ENCODE measurements around the gene MBTD1.
"Not testable (repeated sequence)": the region's sequence is repeated elsewhere in the genome, so short reads cannot be mapped to it uniquely, and the experiment has no call there.

Gene MBTD1

DNA sequence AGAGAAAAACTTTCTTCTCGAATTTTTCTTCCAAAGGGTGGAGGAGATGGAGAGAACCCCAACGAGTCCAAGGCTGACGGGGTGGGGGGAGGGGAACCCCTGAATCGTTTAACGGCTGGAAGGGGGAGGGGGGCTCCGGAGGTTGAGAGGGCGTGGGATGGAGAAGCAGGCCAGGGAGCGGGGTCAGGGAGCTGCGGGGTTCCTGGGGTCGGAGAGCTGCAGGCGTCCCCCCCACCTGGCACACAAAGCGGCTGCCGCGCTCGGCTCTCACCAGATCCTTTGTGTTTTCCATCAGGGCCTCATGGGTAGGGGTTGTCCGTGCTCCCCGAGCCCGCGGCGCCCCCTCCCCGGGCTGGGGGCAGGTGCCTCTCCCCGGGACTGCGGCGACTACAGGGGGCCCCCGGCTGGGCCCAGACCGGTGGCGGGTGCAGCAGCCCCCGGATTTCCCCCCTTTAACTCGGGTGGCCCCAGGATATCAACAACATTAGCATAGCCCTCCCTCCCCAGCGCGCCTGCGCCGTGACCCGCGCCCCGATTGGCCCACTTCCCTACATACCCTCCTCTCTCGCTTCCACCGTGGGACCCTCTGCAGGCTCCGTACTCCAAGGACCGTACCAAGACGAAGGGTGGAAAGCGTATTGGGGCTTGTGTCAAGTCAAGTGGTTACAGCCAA lies at the start of gene MBTD1:
Gene MBTD1, minus strand, starts transcription at position 486 of the 673 bp plus-strand sequence. CDS start 34,888 bp downstream, outside the sequence.
- DNase-seq: peak; percentile 87 to 92 (median 89)

DNA sequence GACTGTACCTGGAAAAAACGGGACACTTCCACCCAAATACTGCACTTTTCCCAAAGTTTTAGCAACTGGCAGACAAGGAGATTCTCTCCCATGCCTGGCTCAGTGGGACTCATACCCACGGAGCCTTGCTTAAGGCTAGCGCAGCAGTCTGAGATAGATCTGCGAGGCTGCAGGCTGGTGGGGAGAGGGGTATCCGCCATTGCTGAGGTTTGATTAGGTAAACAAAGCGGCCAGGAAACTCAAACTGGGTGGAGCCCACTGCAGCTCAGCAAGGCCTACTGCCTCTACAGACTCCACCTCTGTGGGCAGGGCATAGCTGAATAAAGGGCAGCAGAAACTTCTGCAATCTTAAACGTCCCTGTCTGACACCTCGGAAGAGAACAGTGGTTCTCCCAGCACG lies 45.3 kb upstream of the MBTD1 start:
- no peak for DNase-seq

DNA sequence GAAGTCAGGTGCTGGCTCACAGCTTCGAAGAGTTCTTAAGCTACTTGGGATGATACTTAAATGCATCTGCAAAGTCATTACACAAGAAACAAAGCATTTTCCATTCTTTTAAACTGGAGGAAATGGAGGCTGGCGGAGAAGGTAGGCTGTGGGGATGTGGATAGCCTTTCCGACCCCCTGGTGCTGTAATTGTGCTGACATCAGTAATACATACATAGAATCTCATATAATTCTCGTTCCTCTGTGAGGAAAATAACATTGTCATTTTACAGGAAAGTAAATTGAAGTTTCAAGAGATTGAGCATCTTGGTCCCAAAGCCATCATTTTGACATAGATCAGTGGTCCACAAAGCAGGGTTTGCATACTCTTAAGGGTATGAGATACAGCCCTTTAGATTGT lies 40.0 kb upstream of the MBTD1 start:
- no peak for DNase-seq

DNA sequence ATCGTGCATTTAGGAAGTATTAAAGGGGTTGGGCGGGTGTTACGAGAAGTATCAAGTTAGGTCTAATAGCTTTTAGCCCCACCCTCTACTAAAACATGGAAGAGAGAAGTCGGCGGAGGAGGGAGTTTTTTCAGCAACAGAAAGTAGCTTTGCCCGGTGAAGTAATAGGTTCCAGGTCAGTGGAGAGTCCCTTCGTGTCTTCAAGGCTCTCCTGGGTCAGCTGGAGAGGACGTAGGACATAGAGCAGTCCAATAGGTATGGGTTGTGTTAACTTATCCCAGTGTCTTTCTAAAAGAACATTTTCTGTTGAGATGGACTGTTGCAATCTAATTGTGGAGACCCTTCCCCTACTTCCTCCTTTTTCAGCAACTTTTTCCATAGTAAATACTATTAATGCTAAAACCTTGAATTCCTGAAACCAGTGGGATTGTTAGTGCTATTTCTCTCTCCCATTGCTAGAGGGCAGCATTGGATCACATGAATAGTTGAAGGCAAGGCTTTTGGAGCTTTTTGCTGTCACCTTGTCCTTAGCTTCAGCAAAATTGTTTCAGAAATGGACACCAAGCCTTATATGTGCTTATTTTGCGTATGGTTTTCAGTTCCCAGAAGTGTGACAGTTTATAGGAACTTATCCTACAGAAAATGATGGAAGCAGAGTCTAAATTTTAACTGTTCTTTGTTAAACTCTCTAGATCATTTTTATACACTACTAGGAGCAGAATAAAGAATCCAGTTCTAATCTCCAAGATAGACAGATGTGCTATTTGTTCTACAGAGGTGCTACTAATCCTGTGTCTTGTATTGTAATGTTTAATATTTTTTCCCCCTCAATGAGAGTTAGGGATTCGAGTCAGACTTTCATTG lies 38.9 kb upstream of the MBTD1 start:
- DNase-seq: no peak

DNA sequence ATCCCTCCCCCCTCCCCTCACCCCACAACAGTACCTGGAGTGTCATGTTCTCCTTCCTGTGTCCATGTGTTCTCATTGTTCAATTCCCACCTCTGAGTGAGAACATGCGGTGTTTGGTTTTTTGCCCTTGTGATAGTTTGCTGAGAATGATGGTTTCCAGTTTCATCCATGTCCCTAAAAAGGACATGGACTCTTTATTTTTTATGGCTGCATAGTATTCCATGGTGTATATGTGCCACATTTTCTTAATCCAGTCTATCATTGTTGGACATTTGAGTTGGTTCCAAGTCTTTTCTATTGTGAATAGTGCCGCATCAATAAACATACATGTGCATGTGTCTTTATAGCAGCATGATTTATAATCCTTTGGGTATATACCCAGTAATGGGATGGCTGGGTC lies 34.5 kb upstream of the MBTD1 start:
- DNase-seq: not testable (repeated sequence)

GRCh38 chr17:51289696-51290111 lies 29.9 kb upstream of the MBTD1 start:
- no peak for DNase-seq

DNA sequence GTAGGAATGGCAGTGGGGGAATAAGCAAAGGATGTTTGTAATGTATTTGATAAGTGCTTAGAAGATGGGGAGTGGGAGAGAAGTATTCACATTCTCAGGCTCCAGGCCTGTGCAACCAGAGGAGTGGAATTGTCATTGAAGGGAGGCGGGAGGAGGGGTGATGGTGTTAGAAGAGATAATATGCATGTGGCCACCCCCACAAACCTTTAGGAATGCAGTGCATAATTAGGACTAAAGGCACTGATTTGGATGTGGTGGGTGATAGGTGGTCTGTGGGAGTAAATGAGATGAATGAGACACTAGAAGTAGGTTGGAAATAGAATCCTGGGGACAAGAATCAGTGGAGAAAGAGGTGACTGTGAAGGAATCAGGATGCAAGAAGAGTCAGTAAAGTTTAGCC lies 27.6 kb upstream of the MBTD1 start:
- no peak for DNase-seq

- DNase-seq: no peak
Measured at GRCh38 chr17:51279183-51279582, 19.3 kb upstream of the MBTD1 start.

DNA sequence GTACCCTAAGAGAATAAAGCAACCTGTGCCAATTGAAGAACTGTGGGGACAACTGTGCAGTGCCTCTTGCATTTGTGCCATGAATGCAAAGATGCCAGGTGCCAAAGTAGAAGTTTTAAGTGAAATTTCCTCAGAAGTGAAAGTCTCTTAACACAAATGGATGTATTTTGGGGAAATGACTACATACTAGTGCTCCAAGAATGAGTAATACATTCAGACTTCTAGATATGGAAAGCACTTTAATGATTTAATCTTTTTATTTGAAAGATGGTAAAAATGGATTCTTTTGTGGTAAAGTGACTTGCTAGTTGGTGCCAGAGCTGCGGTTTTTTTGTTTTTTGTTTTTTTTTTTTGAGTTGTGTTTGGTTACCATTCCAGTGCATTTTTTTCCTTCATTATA lies 15.5 kb upstream of the MBTD1 start:
- no peak for DNase-seq

DNA sequence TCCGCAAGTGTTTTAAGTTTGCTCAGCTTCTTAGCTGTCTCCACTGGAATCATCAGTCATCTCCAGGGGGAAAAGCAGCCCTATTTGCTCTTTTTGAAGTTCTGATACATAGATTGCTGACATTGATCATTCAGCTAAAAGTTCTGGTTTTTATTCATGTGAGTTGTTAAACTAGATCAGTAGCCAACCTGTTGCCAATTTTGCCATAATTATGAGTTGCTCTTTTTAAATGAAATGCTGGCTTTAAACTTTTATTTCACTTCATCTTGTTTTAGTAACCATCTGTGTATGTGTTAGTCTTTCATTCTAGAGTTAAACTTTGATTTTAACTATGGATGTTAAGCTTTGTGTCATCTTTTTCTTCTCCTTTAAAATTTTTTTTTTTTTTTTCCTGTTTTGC lies 13.0 kb upstream of the MBTD1 start:
- DNase-seq: no peak

DNA sequence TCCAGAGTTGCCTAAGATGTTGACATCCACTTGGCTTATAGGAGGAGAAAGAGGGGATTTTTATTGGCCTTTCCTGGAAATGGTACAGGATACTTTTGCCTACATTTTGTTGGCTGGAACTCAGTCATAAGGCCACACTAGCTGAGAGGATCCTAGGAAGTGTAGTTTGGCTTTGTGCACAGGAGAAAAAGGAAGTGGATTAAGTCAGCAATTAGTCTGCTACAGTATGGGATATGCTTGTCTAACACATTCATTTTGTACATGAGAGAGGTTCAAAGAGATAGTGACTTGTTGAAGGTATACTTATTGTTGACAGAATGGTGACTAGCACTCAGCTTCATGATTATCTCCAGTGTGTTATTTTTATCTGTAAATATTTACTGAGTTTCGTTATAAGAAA lies 10.8 kb upstream of the MBTD1 start:
- DNase-seq: no peak

- DNase-seq: no peak
Measured at GRCh38 chr17:51269991-51270390, 10.1 kb upstream of the MBTD1 start.

- not testable (repeated sequence) for DNase-seq
Measured at GRCh38 chr17:51264466-51264865, 4.6 kb upstream of the MBTD1 start.

- DNase-seq: no peak
Measured at GRCh38 chr17:51263006-51263405, 3.2 kb upstream of the MBTD1 start.

- no peak for DNase-seq
Measured at GRCh38 chr17:51261024-51261963, 1.4 kb upstream of the MBTD1 start.

- peak; percentile 85 to 95 (median 91) for DNase-seq
Measured at GRCh38 chr17:51260237-51261023, 581 bp upstream of the MBTD1 start, which contains the start of gene UTP18. Gene UTP18 (plus strand): TSS chr17:51260546. CDS start chr17:51260585, 39 bp downstream.

- no peak for DNase-seq
Measured at GRCh38 chr17:51258756-51259563, 889 bp downstream of the MBTD1 start.

GRCh38 chr17:51257150-51258081 lies 2.4 kb downstream of the MBTD1 start:
- DNase-seq: no peak

DNA sequence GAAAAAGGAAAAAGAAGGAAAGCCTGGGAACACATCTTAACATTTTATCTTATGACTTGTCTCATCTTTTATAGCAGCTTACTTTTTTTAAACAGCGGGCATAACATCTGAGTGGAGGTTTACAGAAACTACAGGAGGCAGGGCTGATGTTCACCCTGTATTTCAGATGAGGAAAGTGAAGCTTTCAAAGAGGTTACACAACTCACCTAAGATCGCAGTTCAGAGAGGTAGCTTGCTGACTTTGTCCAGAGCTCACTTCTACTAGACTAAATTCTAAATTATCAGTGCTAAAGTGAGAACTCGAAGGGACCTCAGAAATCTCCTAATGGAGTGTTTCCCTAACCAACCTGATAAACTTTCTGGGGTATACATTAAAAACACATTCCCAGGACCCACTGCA lies 3.7 kb downstream of the MBTD1 start:
- DNase-seq: no peak

GRCh38 chr17:51255673-51256072 lies 4.2 kb downstream of the MBTD1 start:
- no peak for DNase-seq

Measured in activated CD4-positive, CD25-positive, alpha-beta regulatory T cell (primary cell).